ENCODE measurements around the gene SRPX2. TPM values are rescaled to one million over a fixed set of nuclear protein-coding genes. Genes with fewer than 3 reads are reported as not detected.

Gene SRPX2
- total and polyA plus RNA-seq, 2 of the 13 experiments (the other 11 are each of a cell fraction or from before 2014, with no cell fraction given) = 1.5 to 6.7 TPM

GRCh38 chrX:100674705-100675104 is 30.7 kb downstream of the SRPX2 start:
- FAIRE-seq (no peak), ATAC-seq (no peak), DNase-seq (ENCODE audit: low spot score) (no peak)
- Histone ChIP-seq H3K4me3 (replicated peaks in 1 of 3; ENCODE audit: insufficient read depth in 1 of 3, low read depth in 2 of 3, low read length in 3 of 3) (no peak overlapping the region), H3K27ac (ENCODE audit: extremely low read length, insufficient read depth, low read length) (no peak overlapping the region), H3K4me2 (ENCODE audit: low read depth, low read length) (no peak overlapping the region), H3K79me2 (ENCODE audit: insufficient read depth, low read length) (no peaks in the 10 kb centered on the region), H3K4me1 (ENCODE audit: insufficient read depth, low read length) (peaks cover 10% of the 10 kb centered on the region), H4K20me1 (ENCODE audit: insufficient read depth, low read length) (no peaks in the 10 kb centered on the region), H3K9me3 (ENCODE audit: low read length) (no peaks in the 10 kb centered on the region), H3K9ac (ENCODE audit: insufficient read depth, low read depth, low read length) (no peak overlapping the region), H2AFZ (ENCODE audit: low read length) (no peak overlapping the region), H3K36me3 (replicated peaks in 1 of 2; ENCODE audit: control insufficient read depth in 1 of 2, insufficient read depth in 2 of 2, low read length in 2 of 2) (no peaks in the 10 kb centered on the region), H3K27me3 (ENCODE audit: control insufficient read depth in 1 of 2, insufficient read depth in 2 of 2, low read length in 2 of 2) (no peaks in the 10 kb centered on the region)
- ChIA-PET CTCF (ENCODE audit: low intra/inter-chr PET ratio, low total read pairs) (no interaction called here), POLR2A (no interaction called here)
- intact Hi-C loops (cut with micrococcal nuclease; ENCODE audit: unreplicated experiment) (no loop called here), in situ Hi-C loops (cut with HindIII; ENCODE audit: extremely low pct_ligation_motif_present, low pct_unique_long_range_greater_than_20kb) (no loop called here)
- no TSS peak for BruUV-seq (replicated peaks)
- 82% methylated on average over 1 of the region's 2 CpGs for WGBS (ENCODE audit: low lambda C conversion rate)
- TF ChIP-seq PHF5A (CRISPR knock-in tag; IDR thresholded peaks at IDR 0.05; ENCODE audit: low read depth, unreplicated experiment) = no peak
- no peak for TF ChIP-seq ZBTB40 (IDR thresholded peaks at IDR 0.05)
- no peak for TF ChIP-seq ZBTB40 (CRISPR knock-in tag; IDR thresholded peaks at IDR 0.05)
- TF ChIP-seq ZNF446 (CRISPR knock-in tag; IDR thresholded peaks at IDR 0.05) = no peak
- no peak for TF ChIP-seq ZNF253 (CRISPR knock-in tag; IDR thresholded peaks at IDR 0.05; ENCODE audit: borderline replicate concordance)
- no peak for TF ChIP-seq ZNF44 (CRISPR knock-in tag; IDR thresholded peaks at IDR 0.05)
- no peak for TF ChIP-seq TFDP2 (CRISPR knock-in tag; IDR thresholded peaks at IDR 0.05)
- no peak for TF ChIP-seq ARNT2 (CRISPR knock-in tag; IDR thresholded peaks at IDR 0.05; ENCODE audit: low read depth)
